Thyroid gland (tissue), 4 donors: ENCODE data around the gene QKI. TPM values are rescaled to one million over a fixed set of nuclear protein-coding genes. Genes with fewer than 3 reads are reported as not detected.

Experiments
- DNase-seq, 2 donors: peaks; one replicate each; pipeline ENCODE4 v3.0.0-alpha.2; 2019
- H3K27ac ChIP-seq, 3 donors: fragments of 200-600 bp; sonication (generic); 1 replicate in 2 of 3; 2 replicates in 1 of 3; pipeline ENCODE4 v1.5.1; 2016 to 2019; ENCODE audit warnings: mild to moderate bottlenecking in 1 of 3, moderate library complexity in 1 of 3
- H3K27me3 ChIP-seq: fragments of 200-600 bp; sonication (generic); one replicate; pipeline ENCODE4 v1.5.1; 2019
- H3K36me3 ChIP-seq, 2 donors: fragments of 200-600 bp; sonication (generic); one replicate each; pipeline ENCODE4 v1.5.1; 2016 to 2019
- H3K4me1 ChIP-seq, 2 donors: fragments of 200-600 bp; sonication (generic); one replicate each; pipeline ENCODE4 v1.5.1; 2017 to 2019
- H3K4me3 ChIP-seq, 3 donors: fragments of 200-600 bp; sonication (generic); replicated peaks in 1 of 3; 1 replicate in 2 of 3; 2 replicates in 1 of 3; pipeline ENCODE4 v1.5.1; 2016; ENCODE audit warnings: mild to moderate bottlenecking in 1 of 3
- H3K9me3 ChIP-seq: fragments of 200-600 bp; sonication (generic); one replicate; pipeline ENCODE4 v1.5.1; 2017
- CTCF ChIP-seq, 6 experiments: fragments of 200-600 bp in 3 of 6; fragments of 450-650 bp in 3 of 6; sonication (generic) in 3 of 6; IDR thresholded peaks; one replicate each; pipeline ENCODE4 v1.5.1; 2016 to 2019; ENCODE audit warnings: antibody characterized with exemption in 6 of 6, mild to moderate bottlenecking in 2 of 6, inconsistent platforms in 1 of 6, moderate library complexity in 1 of 6
- POLR2A ChIP-seq, 2 donors: fragments of 450-650 bp; IDR thresholded peaks; one replicate each; pipeline ENCODE4 v1.6.1; 2017; ENCODE audit warnings: antibody characterized with exemption in 2 of 2, mild to moderate bottlenecking in 2 of 2, moderate library complexity in 1 of 2
- WGBS, 2 donors: methylation state at CpG; one replicate each; pipeline ENCODE4 v1.1.5; 2017; 5-methylcytosine and 5-hydroxymethylcytosine counted together
- intact Hi-C: fragments of 100-400 bp; cut with DNase I; formaldehyde crosslinking; loops from one replicate; pipeline ENCODE4 v1.15.1; 2023
- total RNA-seq, 4 donors: library from RNA; depleted of rRNA; stranded (reverse); fragments of >200 nt; gene quantifications; one replicate each; pipeline ENCODE4 v1.2.3, GENCODE V29; 2016

Gene QKI
- total RNA-seq: 100 to 1,000 TPM in 2 of 4 donors, 10 to 100 TPM in 2; 90.3 to 134 (median 101) TPM

DNA sequence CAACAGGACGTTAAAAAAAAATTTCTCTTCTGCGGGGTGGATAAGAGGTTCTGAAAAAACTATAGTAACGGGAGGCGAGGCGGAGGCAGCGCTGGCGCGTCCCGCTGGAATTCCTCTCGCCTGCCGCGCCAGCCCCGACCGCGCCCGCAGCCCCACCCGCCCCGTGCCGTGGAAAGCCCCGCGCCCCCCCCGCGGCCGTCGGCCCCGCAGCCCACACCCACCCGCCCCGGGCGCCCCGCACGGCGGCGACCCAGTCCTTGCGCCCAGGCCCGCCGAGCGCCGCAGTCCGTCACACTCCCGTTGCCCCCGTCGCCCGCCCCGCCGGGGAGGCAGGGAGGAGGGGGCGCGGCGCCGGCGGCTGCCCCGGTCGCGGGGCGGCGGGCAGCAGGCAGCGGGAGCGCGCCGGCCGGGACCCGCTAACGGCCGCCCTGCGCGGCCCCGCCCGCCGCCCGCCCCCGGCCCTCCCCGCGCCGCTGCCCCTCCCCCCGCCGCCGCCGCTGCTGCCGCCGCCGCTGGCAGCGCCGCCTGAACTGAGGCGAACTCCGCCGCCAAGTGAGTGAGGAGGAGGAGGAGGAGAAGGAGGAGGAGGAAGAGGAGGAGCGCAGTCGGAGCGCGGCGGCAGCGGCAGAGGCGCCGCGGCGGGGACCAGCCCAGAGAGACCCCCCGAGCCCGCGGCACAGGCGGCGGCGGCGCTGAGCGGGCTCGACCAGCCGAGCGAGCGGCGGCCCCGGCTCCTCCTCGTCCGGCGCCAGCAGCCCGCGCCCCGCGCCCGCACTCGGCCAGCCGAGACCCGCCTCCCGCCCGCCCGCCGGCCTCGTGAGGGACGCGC lies at the start of gene QKI:
QKI (plus strand) TSS at position 602 of the 829 bp plus-strand sequence. CDS start 476 bp downstream, outside the sequence.
- DNase-seq: peak; percentile 83 to 86
- Histone ChIP-seq H3K4me3 (peak within 1 kb of the TSS; percentile 68 to 98 (median 88)), H3K36me3 (no peaks in the 10 kb centered on the region), H3K27me3 (no peaks in the 10 kb centered on the region), H3K4me1 (peaks cover 15 to 29% of the 10 kb centered on the region in 2 donors), H3K27ac (peak within 1 kb of the TSS; percentile 98 to 99 (median 99)), H3K9me3 (no peaks in the 10 kb centered on the region)
- intact Hi-C loops: no loop called here
- TF ChIP-seq POLR2A (IDR thresholded peaks at IDR 0.05) (peak; percentile 80 to 96), CTCF (IDR thresholded peaks at IDR 0.05) (no peak)
- WGBS, 2 donors: 0 to 2% methylated on average over 10 to 23 of the region's 127 CpGs

GRCh38 chr6:163366288-163366687 lies 48.2 kb upstream of the QKI start:
- Histone ChIP-seq H3K27me3 (no peaks in the 10 kb centered on the region), H3K36me3 (no peaks in the 10 kb centered on the region), H3K9me3 (no peaks in the 10 kb centered on the region), H3K4me3 (no peak overlapping the region), H3K27ac (no peak overlapping the region), H3K4me1 (peaks cover 9 to 13% of the 10 kb centered on the region in 2 donors)
- intact Hi-C loops: no loop called here
- DNase-seq: no peak
- no peak for TF ChIP-seq POLR2A (IDR thresholded peaks at IDR 0.05)
- TF ChIP-seq CTCF (IDR thresholded peaks at IDR 0.05): no peak
- 92 to 95% methylated on average over 5 of the region's 5 CpGs for WGBS, 2 donors

- peaks cover 9 to 13% of the 10 kb centered on the region in 2 donors for H3K4me1 ChIP-seq
- no peaks in the 10 kb centered on the region for H3K27me3 ChIP-seq
- peak; percentile 83 to 85 for DNase-seq
- H3K27ac ChIP-seq: no peak overlapping the region
- no peaks in the 10 kb centered on the region for H3K36me3 ChIP-seq
- no peaks in the 10 kb centered on the region for H3K9me3 ChIP-seq
- 57 to 62% methylated on average over 6 of the region's 6 CpGs for WGBS, 2 donors
- intact Hi-C loops: no loop called here
- no peak for TF ChIP-seq POLR2A (IDR thresholded peaks at IDR 0.05)
- no peak for TF ChIP-seq CTCF (IDR thresholded peaks at IDR 0.05)
- no peak overlapping the region for H3K4me3 ChIP-seq
Observed at GRCh38 chr6:163367497-163368183, 46.9 kb upstream of the QKI start.

GRCh38 chr6:163369141-163369540 lies 45.4 kb upstream of the QKI start:
- intact Hi-C loops: no loop called here
- Histone ChIP-seq H3K4me1 (peaks cover 9 to 13% of the 10 kb centered on the region in 2 donors), H3K27ac (no peak overlapping the region), H3K27me3 (no peaks in the 10 kb centered on the region), H3K36me3 (no peaks in the 10 kb centered on the region), H3K4me3 (no peak overlapping the region), H3K9me3 (no peaks in the 10 kb centered on the region)
- WGBS, 2 donors: 86 to 90% methylated on average over 1 of the region's 1 CpG
- no peak for DNase-seq
- TF ChIP-seq CTCF (IDR thresholded peaks at IDR 0.05) (no peak), POLR2A (IDR thresholded peaks at IDR 0.05) (no peak)
